HG02623 (cell line): Measurements from ENCODE around the gene TPP1.

Experiments used
- ATAC-seq: cut with Tn5 transposase; IDR thresholded peaks from one replicate; pipeline ENCODE4 v1.9.1; 2021; ENCODE audit warnings: moderate library complexity; ENCODE audit not compliant: unreplicated experiment

The TPP1 gene

GRCh38 chr11:6629573-6629891 is 10.3 kb upstream of the TPP1 start:
- ATAC-seq, result no peak

GRCh38 chr11:6628526-6628925 is 9.3 kb upstream of the TPP1 start:
- ATAC-seq, result no peak

GRCh38 chr11:6627762-6628241 is 8.6 kb upstream of the TPP1 start:
- peak; percentile 75 for ATAC-seq

- no peak for ATAC-seq
These were observed 7.9 kb upstream of the TPP1 start for GRCh38 chr11:6626971-6627761.

- no peak for ATAC-seq
These were observed 6.7 kb upstream of the TPP1 start for GRCh38 chr11:6625832-6626420.

GRCh38 chr11:6625156-6625831 is 6.1 kb upstream of the TPP1 start:
- ATAC-seq, result no peak

GRCh38 chr11:6623391-6624363 is 4.5 kb upstream of the TPP1 start:
- no peak for ATAC-seq

GRCh38 chr11:6622261-6623171 is 3.3 kb upstream of the TPP1 start:
- no peak for ATAC-seq

GRCh38 chr11:6621711-6622211 is 2.5 kb upstream of the TPP1 start:
- no peak for ATAC-seq

GRCh38 chr11:6620636-6621035 is 1.4 kb upstream of the TPP1 start:
- ATAC-seq, result no peak

GRCh38 chr11:6618117-6619003 is 862 bp downstream of the TPP1 start:
- no peak for ATAC-seq

GRCh38 chr11:6617315-6617781 is 1.9 kb downstream of the TPP1 start:
- ATAC-seq, result no peak

- ATAC-seq, result no peak
These were observed 2.5 kb downstream of the TPP1 start for GRCh38 chr11:6616596-6617250.

GRCh38 chr11:6615882-6616585 is 3.2 kb downstream of the TPP1 start:
- no peak for ATAC-seq

- no peak for ATAC-seq
These were observed 4.2 kb downstream of the TPP1 start for GRCh38 chr11:6615046-6615445.

- ATAC-seq, result no peak
These were observed 4.8 kb downstream of the TPP1 start for GRCh38 chr11:6614446-6614845.

- ATAC-seq, result no peak
These were observed 5.7 kb downstream of the TPP1 start for GRCh38 chr11:6613496-6613895.
